Ovary (tissue), 9 donors: ENCODE results near the gene ARHGEF11. TPM values are rescaled to one million over a fixed set of nuclear protein-coding genes. Genes with fewer than 3 reads are reported as not detected.

Source experiments
- DNase-seq, 5 donors: peaks; one replicate each; pipeline ENCODE4 v3.0.0-alpha.2; 2019 to 2020
- H3K27ac ChIP-seq, 2 donors: fragments of 200-600 bp; one replicate each; pipeline versions ENCODE4 v1.5.1 to v1.8.0; 2019 to 2022
- H3K27me3 ChIP-seq: fragments of 200-600 bp; one replicate; pipeline ENCODE4 v1.8.0; 2022
- H3K36me3 ChIP-seq: fragments of 200-600 bp; sonication (generic); one replicate; pipeline ENCODE4 v1.5.1; 2019
- H3K4me1 ChIP-seq: one replicate; pipeline ENCODE4 v1.8.1; 2013; ENCODE audit warnings: mild to moderate bottlenecking, moderate library complexity; ENCODE audit not compliant: insufficient read depth
- H3K4me3 ChIP-seq: fragments of 200-600 bp; sonication (generic); one replicate; pipeline ENCODE4 v1.5.1; 2017
- H3K9me3 ChIP-seq, 2 donors: fragments of 200-600 bp in 1 of 2; sonication (generic) in 1 of 2; one replicate each; pipeline versions ENCODE4 v1.5.1 to v1.8.1; 2013 to 2019; ENCODE audit warnings: mild to moderate bottlenecking in 1 of 2, moderate library complexity in 1 of 2
- CTCF ChIP-seq, 3 donors: fragments of 450-650 bp in 2 of 3; fragments of 200-600 bp in 1 of 3; IDR thresholded peaks; one replicate each; pipeline versions ENCODE4 v1.5.1 to v1.8.0; 2016 to 2022; ENCODE audit warnings: antibody characterized with exemption in 3 of 3, mild to moderate bottlenecking in 1 of 3
- EP300 ChIP-seq: sonication (generic); formaldehyde crosslinking; IDR thresholded peaks from one replicate; pipeline ENCODE4 v1.6.1; 2017; ENCODE audit warnings: antibody characterized with exemption
- POLR2A ChIP-seq: fragments of 450-650 bp; IDR thresholded peaks from one replicate; pipeline ENCODE4 v1.6.1; 2017; ENCODE audit warnings: antibody characterized with exemption, mild to moderate bottlenecking, moderate library complexity
- WGBS, 3 donors: extraction: QIAGEN DNeasy Blood & Tissue Kit in 1 of 3; methylation state at CpG; one replicate each; pipeline versions ENCODE4 v1.1.5 to v1.1.7; 2013 to 2017; 5-methylcytosine and 5-hydroxymethylcytosine counted together
- intact Hi-C, 4 donors: fragments of 100-400 bp; cut with DNase I; formaldehyde crosslinking; loops; one replicate each; pipeline versions ENCODE4 v1.11.0 to v1.15.1; 2022 to 2023
- polyA plus RNA-seq, 2 donors: library from polyadenylated mRNA; stranded (reverse); fragments of 200-250 nt in 1 of 2; fragments of 350-450 nt in 1 of 2; fragmentation: Illumina TruSeq in 1 of 2; extraction: RNeasy Lipid Tissue Mini Kit (QIAGEN cat#74804) in 1 of 2; gene quantifications; one replicate each; pipeline ENCODE4 v1.2.3, GENCODE V29; 2013 to 2014
- total RNA-seq, 7 donors: library from RNA; depleted of rRNA in 2 of 7; stranded (reverse); fragments of >200 nt in 2 of 7; fragmentation: NEBNext Ultra II Directional in 3 of 7; extraction: Animal tissue kit (Norgen Biotek cat#: 25700) in 3 of 7; gene quantifications; one replicate each; pipeline versions ENCODE4 v1.1.0 to v1.2.4, GENCODE V29; 2016 to 2023
- donor health status: DM: no; HTN: no; CAD: no; lungs with moderate emphysema.
- donor health status: DM: no; HTN: no; CAD: no.
- donor health status: Bipolar disorder and iron deficiency.
- donor health status: DM: yes; HTN: yes; CAD: no.
- donor health status: DM: no; HTN: no; CAD: no.
- donor health status: DM: yes; HTN: yes; CAD: no.

The ARHGEF11 gene
- total and polyA plus RNA-seq, 9 donors, result 14.3 to 43.9 (median 26.8) TPM

GRCh38 chr1:156894711-156895454 lies 150.7 kb downstream of the ARHGEF11 start:
- H3K4me3 ChIP-seq, result peak overlapping the region; percentile 39
- no peaks in the 10 kb centered on the region for H3K27me3 ChIP-seq
- 19 to 30% (median 29%) methylated on average over 12 of the region's 12 CpGs for WGBS, 3 donors
- peaks cover 19% of the 10 kb centered on the region for H3K4me1 ChIP-seq
- H3K27ac ChIP-seq, result peak overlapping the region; percentile 82 to 94
- intact Hi-C loops, result no loop called here
- TF ChIP-seq CTCF (IDR thresholded peaks at IDR 0.05) (no peak), EP300 (no peak), POLR2A (no peak)
- no peaks in the 10 kb centered on the region for H3K36me3 ChIP-seq
- H3K9me3 ChIP-seq, result no peaks in the 10 kb centered on the region
- peak in 4 of 5 donors; percentile 43 to 70 (median 58) for DNase-seq

GRCh38 chr1:156894001-156894400 lies 151.5 kb downstream of the ARHGEF11 start:
- peak overlapping the region; percentile 82 to 94 for H3K27ac ChIP-seq
- no peaks in the 10 kb centered on the region for H3K36me3 ChIP-seq
- intact Hi-C loops, result no loop called here
- peak in 2 of 5 donors; percentile 48 to 54 for DNase-seq
- peak overlapping the region; percentile 39 for H3K4me3 ChIP-seq
- peaks cover 19% of the 10 kb centered on the region for H3K4me1 ChIP-seq
- no peaks in the 10 kb centered on the region for H3K27me3 ChIP-seq
- no peaks in the 10 kb centered on the region for H3K9me3 ChIP-seq
- 9 to 20% (median 14%) methylated on average over 5 of the region's 5 CpGs for WGBS, 3 donors
- TF ChIP-seq POLR2A, result no peak
- TF ChIP-seq EP300, result no peak
- TF ChIP-seq CTCF (IDR thresholded peaks at IDR 0.05), result no peak

GRCh38 chr1:156893048-156893953 lies 152.2 kb downstream of the ARHGEF11 start, which contains the start of gene PEAR1:
Gene PEAR1 (plus strand): TSS chr1:156893718. CDS start chr1:156903927, 10,209 bp downstream.
- Histone ChIP-seq H3K27ac (peak within 1 kb of the TSS; percentile 82 to 94), H3K4me1 (peaks cover 16% of the 10 kb centered on the region), H3K27me3 (no peaks in the 10 kb centered on the region), H3K4me3 (peak within 1 kb of the TSS; percentile 39), H3K9me3 (no peaks in the 10 kb centered on the region), H3K36me3 (no peaks in the 10 kb centered on the region)
- 9 to 13% (median 9%) methylated on average over 55 to 60 of the region's 60 CpGs for WGBS, 3 donors
- TF ChIP-seq CTCF (IDR thresholded peaks at IDR 0.05) (no peak), EP300 (no peak), POLR2A (no peak)
- intact Hi-C loops, result no loop called here
- DNase-seq, result peak; percentile 72 to 81 (median 79)

- Histone ChIP-seq H3K9me3 (no peaks in the 10 kb centered on the region), H3K4me3 (peak overlapping the region; percentile 39), H3K36me3 (no peaks in the 10 kb centered on the region), H3K27me3 (no peaks in the 10 kb centered on the region), H3K27ac (peak overlapping the region in 1 of 2 donors; percentile 94), H3K4me1 (peaks cover 14% of the 10 kb centered on the region)
- DNase-seq, result peak; percentile 92 to 97 (median 94)
- intact Hi-C loops, result no loop called here
- TF ChIP-seq EP300 (no peak), CTCF (IDR thresholded peaks at IDR 0.05) (peak; percentile 74 to 94 (median 82))
- WGBS, 3 donors, result 7 to 10% (median 8%) methylated on average over 48 of the region's 48 CpGs
Measured at GRCh38 chr1:156892190-156893047, 153.1 kb downstream of the ARHGEF11 start.
